Retinal pigment epithelial cell (primary cell): ENCODE data around the gene MBLAC1.

ENCODE experiments used
- DNase-seq: peaks from one replicate; pipeline ENCODE4 v3.0.0-alpha.2; 2010; ENCODE audit warnings: low read depth
- H3K4me3 ChIP-seq: 2 replicates; pipeline ENCODE4 v1.5.1; 2011; ENCODE audit warnings: mild to moderate bottlenecking, low read length, control low read depth, moderate library complexity
- CTCF ChIP-seq: conservative IDR thresholded peaks from 2 replicates; pipeline ENCODE4 v1.5.1; 2011; ENCODE audit warnings: low read depth, low read length, control low read depth, inconsistent platforms

Gene MBLAC1

DNA sequence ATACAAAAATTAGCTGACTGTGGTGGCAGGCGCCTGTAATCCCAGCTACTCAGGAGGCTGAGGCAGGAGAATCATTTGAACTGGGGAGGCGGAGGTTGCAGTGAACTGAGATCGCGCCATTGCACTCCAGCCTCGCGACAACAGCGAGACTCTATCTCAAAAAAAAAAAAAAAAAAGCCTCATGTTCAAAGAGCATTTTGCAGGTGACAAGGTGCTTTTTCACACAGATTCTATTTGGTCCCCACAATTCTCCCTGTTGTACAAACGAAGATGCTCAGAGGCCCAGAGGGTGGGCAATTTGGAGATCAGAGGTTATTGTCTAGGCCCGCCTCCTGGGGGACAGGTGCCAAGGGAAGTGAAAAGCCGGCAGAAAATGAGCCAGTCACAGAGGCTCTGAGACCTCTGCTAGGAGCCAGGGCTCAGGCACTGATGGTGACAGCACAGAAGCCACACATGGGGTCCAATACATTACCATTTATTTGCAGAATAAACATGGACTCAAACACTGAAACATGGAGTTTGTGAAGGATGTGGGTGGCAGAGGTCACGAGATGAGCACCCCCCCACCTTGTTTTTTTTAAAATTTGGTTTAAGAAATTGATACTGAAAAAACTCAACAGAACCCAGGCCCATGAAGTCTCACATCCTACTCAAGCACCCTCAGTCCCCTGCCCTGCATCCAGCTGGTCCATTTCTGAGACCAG, 42.5 kb downstream of the MBLAC1 start:
- no peak for DNase-seq
- H3K4me3 ChIP-seq = no peak overlapping the region
- TF ChIP-seq CTCF = no peak

DNA sequence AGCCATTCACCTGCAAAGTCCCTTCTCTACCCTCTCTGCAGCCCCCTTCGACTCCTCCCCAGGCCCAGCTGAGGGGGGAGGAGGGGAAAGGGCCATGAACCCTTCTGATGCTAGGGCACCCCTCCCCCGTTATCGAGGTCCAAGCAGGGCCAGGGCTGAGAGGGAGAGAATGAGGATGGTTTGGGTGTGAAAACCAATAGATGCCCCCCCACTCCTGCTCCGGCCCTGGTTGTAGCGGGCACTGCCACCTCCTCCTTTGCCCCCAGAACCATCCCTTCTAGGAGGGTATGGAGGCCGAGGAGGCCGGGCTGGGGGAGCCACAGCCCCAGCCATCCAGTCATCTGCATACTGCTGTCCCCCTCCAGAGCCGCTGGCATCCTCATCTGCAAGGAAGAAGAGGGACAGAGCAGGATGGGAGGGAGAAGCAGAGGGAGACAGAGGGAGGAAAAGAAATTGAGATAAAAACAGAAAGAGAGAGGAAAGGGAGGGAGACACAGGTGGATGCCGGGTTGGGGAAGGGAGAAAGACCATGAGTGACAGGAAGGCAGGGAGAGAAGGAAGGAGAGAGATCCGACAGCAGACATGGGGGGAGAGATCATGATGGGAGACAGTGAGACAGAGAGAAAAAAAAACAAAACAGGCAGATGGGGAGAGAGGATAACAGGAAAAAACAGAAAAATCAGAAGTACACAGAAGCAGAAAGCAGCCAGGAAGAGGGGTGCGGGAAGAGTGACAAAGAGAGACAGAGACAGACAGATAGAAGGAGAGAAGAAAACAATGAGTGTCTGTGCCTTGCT, 43.5 kb downstream of the MBLAC1 start:
- no peak overlapping the region for H3K4me3 ChIP-seq
- no peak for TF ChIP-seq CTCF
- DNase-seq = no peak

DNA sequence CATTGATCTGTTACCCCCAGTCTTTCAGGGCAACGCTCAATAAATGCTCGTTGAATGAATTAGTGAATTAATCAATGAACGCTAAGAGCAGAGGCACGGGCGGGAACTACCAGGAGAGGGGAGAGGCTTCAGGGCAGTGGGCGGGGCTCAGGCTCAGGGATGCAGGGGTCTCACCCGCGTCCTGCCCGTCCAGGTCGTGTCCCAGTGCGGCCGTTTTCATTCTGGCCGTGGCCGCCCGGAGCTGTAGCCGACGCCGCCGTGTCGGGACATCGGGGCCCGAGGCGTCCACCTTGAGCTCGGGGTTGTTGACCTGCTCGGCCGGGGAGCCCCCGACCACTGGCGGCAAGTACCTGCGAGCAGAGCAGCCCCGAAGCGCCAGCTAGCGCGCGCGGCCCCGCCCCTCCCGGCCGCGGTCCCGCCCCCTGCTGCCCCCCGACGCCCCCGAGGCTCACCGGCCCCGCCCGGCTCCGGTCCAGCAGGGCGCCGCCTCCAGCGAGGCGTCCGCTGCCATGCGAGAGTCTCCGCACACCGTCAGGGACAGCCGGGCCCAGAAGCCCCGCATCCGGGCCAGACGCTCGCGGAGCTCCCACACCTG, 44.4 kb downstream of the MBLAC1 start:
- peak overlapping the region; percentile 29 for H3K4me3 ChIP-seq

GRCh38 chr7:100171840-100172239, 45.1 kb downstream of the MBLAC1 start:
- H3K4me3 ChIP-seq = no peak overlapping the region
- no peak for TF ChIP-seq CTCF
- no peak for DNase-seq

More for the DNA sequence above, 44.4 kb downstream of the MBLAC1 start:
- no peak for DNase-seq
- TF ChIP-seq CTCF = no peak

DNA sequence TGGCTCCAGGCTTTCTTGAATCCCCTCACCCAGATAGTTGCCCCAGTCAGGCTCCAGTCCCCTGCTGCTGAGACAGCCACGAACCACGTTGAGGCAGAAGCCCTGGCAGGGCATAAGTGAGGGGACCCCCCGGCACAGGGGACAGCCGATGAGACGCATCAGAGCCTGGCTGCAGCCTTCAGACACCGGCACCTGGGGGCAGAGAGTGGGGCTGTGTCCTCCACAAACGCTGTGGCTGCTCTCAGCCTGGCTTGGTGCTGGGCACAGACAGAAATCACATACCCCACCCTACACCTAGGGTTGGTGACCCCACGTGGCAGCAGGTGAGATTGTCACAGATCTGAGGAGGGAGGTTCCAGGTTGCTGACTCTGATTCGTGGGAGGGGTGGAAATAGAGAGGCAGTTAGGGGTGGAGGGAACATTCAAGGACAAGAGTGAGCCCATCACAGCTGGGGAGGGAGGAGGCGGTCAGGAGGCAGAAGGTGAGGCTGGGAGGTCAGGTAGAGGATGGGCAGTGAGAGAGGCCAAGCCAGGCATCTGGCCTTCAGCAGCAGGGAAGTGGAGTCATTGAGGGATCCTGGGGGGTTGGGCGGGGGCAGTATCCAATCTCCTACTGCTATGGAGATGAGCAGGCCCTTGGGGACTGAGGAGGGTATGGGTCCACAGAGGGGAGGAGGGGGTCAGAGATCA, 47.2 kb downstream of the MBLAC1 start:
- H3K4me3 ChIP-seq = no peak overlapping the region
- DNase-seq = no peak
- no peak for TF ChIP-seq CTCF

DNA sequence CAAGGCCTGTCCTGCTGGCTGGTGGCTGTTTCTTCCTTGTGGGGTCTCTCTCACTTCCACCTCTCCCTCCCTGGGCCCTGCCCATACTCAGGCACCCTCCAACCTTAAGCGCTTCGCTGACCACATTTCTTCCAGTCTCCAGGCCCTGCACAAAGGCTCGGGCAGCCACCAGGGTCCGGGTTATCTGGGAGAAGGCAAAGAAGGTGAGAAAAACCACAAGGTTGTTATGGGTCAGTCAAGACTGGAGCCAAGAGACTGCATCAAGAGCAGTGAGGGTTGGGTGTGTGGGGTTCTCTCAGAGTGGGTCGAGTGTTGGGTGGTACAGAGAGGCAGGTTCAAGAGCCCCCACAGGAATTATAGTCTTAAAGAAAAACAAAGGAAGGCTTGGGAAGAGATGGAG, 47.8 kb downstream of the MBLAC1 start:
- H3K4me3 ChIP-seq = no peak overlapping the region
- TF ChIP-seq CTCF = no peak
- no peak for DNase-seq
